Effector CD8-positive, alpha-beta T cell (primary cell): Measurements from ENCODE around the gene ATP8B4.
"Not testable (repeated sequence)": the region's sequence is repeated elsewhere in the genome, so short reads cannot be mapped to it uniquely, and the experiment has no call there.

Experiments used
- DNase-seq: peaks from one replicate; lab custom pipeline; 2025; lab: John Stamatoyannopoulos, UW

Gene ATP8B4

DNA sequence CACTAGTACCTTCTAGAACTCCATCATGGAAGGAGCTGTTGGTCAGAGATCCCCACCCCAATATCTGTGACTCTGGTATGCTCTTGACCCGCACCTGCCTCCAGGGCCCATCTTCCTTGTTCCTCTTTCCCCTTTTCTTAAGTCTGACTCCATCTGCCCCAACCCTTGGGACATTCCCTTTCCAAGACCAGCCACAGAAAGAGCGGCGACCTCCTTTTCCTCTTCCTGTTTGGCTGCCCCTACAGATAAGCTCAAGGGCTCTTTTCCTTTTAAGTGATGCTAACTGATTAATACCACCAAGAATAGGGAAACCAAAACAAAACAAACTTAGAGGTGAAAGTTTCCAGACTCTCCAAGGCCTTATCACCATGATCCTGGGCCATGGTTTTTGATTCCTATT, 21.9 kb upstream of the ATP8B4 start:
- DNase-seq: no peak

DNA sequence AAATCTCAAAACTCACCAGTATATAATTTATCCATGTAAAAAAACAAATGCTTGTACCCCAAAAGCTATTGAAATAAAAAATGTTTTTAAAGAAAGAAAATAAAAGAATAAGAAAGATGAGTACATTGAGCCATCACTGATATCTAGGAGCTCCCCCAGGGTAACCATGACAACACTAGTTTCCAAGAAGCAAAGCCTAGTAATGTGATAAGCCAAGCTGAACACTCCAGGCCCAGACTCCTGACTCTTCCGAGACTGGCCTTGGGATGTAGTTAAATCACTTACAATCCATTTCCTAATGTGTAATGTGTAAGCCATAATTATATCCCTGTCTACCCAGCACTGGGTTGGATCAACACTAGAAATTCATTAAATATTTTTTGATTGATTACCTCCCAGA, 21.1 kb upstream of the ATP8B4 start:
- DNase-seq: no peak

DNA sequence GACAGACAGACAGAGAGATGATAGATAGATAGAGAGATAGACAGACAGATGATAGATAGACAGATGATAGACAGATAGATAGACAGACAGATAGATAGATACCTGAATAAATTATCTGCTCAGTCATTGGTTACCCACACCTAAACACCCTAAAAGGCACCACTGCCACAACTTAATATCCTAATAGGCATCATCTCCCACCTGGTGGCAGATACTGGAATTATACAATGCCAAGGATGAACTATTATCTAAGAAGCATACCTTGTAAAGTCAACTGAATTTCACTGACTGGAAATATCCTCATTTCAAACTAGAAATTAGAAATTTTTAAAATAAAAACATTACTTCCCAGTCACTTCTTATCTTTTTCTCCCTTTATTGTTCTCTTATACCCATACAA, 19.4 kb upstream of the ATP8B4 start:
- no peak for DNase-seq

DNA sequence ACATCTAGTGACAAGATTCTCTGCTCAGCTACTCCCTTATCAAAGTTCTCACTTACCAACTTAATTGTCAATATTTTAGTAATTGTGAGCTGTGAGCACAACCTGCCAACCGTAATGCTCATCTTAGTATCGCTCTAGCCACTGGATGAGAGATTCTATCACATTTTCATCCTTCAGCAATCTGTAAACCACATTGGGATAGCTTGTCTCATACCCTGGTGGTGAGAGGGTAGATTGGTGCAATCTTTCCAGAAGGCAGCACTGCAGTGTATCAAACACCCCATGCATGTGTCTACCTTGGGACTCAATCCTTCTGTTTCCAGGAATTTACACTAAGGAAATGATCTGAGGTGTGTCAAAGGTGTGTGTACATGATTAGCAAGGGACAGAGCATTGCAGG, 18.9 kb upstream of the ATP8B4 start:
- no peak for DNase-seq

DNA sequence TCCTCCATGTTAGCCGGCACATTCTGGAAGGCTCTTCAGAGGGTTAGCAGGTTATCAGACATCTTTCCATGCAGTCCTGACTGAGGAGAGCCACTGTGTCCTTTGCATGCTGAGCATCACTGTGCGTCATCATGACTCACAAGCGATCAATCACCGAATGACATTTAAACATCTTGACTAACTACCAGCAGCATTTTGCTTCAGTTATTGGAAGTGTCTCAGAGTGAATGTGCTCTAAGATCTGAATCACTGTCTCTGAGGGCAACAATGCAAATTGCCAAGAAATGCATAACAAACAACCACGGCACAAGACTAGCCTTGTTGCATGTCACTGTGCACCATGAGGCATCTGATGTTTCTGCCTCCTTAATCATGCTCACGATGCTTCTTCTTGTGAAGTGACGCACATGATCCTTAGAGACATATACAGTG, 18.3 kb upstream of the ATP8B4 start:
- no peak for DNase-seq

DNA sequence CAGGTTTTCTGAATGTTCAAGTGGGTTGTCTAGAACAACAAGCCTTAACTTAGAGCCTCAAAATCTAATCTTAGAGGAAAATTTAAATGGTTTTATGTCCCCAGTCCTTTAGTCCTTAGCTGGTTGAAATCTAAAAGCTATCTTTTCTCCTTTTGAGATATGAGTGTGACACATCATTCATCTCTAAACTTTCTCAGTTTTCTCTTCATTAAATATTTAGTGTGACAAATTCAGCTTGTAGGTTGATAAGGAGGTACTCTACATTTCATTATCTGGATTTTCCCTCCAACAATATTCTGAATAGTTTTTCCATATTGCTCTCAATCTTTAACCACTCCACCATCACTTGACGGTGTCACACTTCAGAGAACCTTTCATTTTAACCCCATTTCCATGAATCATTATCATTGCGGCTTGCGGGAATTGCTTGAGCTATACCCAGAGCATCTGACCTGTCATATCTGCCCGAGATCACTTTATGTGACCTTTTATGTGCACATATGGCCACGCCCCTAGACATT, 16.1 kb upstream of the ATP8B4 start:
- no peak for DNase-seq

DNA sequence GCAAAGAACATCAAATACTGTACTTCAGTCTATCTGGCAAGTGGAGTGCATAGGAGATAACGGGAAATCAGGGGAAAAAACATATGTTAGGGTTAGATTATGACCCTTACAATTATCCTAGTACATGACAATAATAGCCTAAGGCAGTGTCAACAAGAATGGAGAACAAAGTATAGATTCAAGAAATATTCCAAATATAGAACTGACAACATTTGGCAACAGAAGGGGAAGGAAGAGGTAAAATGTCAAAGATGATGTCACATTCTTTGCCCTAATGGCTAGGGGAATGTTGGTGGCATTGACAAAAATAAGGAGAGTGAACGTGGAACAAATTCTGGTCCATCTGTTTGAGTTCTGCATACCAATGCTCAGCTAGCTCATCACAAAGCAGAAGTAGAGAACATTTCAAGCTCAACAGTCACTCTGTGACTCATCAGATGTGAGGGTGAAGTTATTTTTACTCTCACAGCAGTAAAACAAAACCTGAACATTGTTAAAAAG, 15.5 kb upstream of the ATP8B4 start:
- DNase-seq: no peak

DNA sequence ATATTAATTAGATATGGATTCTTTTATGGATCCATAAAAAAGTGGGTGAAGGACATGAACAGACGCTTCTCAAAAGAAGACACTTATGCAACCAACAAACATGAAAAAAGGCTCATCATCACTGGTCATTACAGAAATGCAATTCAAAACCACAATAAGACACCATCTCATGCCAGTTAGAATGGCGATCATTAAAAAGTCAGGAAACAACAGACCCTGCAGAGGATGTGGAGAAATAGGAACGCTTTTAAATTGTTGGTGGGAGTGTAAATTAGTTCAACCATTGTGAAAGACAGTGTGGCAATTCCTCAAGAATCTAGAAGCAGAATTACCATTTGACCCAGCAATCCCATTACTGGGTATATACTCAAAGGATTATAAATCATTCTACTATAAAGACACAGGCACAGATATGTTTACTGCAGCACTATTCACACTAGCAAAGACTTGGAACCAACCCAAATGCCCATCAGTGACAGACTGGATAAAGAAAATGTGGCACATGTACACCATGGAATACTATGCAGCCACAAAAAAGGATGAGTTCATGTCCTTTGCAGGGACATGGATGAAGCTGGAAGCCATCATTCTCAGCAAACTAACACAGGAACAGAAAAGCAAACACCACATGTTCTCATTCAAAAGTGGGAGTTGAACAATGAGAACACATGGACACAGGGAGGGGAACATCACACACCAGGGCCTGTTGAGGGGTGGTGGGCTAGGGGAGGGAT, 13.4 kb upstream of the ATP8B4 start:
- not testable (repeated sequence) for DNase-seq

DNA sequence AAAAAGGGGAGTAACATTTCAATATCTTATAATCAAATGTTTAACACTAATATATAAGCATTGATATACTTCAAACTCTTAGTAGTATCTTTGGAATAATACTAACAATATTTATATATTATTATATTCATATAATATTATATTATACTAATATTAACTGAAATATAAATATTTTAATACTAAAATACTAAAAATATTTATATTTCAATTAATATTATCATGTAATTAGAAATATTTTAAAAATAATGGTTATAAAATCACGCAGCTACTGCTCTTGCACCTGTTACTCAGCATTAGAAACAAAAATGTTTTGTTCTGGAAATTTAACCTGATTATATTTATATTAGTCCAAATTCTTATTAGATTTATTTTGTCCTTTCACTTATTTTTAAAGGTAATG, 12.6 kb upstream of the ATP8B4 start:
- no peak for DNase-seq

DNA sequence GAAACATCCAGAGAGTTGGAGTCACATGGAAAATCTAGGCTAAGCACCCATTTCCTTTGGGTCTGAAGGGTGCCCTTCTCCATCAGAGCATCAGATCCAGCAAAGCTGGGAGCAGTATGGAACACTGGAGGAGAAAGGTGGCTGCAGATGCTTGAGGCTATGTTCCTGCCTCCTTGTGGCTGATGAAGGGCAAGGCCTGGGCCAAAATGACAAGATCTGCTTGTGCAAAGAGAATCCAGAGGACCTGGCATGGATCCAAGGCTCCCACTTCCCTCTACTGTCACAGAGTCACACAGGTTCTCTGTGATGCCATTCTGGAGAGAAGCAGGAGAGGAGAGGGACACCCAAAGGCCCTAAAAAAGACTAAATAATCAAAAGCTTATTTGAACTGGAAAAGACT, 9.2 kb upstream of the ATP8B4 start:
- no peak for DNase-seq

DNA sequence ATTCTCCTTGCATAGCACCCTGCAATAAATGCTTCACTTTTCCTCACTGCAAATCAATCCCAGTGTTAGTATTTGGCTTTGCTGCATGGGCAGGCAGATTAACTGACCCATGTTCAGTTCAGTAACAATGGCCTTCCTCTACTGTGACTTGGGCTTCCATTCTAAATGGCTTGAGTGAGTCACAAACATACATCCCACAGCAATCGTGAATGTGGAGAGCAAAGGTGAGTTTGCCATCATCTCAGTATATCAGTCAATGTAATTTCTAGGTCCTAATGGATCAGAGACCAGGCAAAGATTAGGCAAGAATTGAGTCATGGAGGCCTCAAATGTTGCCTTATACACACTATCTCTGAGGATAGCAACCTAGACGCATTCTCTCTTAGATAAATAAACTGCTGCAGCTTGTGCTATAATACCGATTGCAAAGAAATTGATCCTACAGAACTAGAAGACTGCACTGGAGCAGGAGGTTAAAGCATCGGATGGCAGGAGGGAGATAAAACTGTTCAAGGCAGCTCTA, 8.3 kb upstream of the ATP8B4 start:
- DNase-seq: no peak

DNA sequence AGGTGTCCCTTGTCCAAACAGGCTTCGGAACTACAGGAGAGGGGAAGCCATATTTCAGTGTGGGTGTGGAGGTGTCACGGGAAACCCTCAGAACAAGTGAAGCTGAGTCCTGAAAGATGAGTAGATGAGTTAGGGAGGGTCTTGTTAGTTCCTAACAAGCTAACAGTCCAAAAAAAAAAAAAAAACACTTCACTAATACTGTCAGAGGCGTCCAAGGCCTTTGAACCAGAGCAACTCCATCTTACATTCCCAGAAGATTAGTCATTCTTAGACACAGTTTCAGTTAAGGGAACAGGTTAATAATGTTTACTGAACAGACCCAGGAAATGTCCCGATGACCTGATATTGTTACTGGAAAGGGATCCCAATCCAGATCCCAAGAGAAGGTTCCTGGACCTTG, 7.0 kb upstream of the ATP8B4 start:
- DNase-seq: no peak

DNA sequence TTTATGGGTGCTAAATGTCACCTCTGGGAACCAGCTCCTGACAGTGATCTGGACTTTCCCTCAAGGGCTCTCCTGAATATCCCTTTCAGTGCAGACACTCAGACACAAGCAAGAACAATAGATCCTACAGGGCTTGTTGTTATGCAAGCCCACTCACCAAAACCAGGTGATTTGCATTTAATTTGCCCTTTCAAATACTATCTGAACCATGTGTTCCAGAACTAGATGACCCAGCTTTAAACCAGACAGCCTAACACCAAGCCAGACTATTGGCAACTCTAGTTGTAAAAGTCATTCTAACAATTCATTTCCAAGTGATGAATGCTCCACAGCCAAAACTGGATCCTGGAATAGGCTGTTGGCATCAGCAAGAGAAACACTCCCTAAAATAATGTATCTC, 5.6 kb upstream of the ATP8B4 start:
- DNase-seq: no peak

DNA sequence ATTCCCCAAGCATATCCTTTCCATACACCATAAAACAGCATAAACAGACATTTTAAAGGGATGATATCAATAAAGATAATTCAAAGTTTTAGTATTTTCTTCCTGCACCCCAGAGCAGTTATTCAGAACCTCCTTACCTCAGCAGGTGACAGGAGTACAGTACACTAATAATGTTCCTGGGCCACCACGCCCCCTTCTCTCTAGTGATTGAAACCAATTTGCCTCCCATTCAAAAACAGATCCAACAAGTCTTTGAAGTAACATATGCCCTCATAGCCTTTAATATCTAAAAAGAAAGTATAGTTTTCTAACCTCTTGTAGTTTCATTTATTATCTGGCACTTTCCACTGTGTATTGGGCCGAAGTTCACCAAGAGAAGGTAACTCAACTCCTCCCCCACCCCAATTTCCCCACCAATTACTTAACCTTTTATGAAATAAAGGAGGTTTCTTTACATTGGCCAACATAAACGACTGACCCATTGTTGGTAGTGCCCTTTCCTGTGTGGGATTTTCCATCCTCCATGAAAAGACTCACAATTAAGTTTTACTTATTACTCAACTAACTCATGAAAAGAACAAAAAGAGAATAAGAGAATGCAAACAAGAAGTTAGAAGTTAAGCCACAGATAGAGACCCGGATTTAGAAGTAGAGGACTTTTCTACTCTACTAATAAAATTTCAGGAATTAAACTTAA, 5.0 kb upstream of the ATP8B4 start:
- no peak for DNase-seq

DNA sequence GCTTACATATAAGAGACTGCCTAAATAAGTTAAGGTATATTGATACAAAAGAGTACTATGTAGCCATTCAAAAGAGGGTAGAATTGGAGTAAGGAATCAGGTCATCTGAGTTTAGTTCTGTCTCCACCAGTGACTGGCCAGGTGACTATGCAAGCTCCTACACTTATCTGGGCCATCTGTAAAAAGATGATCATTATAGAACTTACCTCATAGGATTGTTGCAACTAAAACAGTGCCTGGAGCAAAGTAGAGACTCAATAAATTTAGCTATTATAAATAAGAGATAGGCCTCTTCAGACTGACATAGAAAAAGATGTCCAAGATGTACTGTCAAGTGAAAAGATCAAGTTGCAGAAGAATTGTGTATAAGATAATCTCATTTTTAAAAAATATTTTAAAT, 1.7 kb upstream of the ATP8B4 start:
- DNase-seq: no peak

DNA sequence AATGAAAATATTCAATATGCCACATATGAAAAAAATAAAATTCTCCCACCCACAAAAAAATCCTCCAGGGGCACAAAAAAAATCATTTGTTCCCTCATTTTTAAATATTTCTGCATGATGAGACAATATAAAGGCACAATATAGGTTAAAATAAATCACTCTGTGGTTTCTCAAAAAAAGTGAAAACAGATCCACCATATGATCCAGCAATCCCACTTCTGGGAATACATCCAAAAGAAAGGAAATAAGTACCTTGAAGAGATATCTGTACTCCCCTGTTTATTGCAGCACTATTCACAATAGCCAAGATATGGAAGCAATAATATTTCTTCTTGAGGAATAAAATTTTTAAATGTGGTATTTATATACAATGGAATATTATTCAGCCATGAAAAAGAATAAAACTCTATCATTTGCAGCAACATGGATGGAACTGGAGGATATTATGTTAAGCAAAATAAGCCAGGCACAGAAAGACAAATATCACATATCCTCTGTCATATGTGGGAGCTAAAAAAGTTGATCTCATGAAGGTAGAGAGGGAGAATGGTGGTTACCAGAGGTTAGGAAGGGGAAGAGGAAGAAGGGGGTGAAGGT, 1.5 kb downstream of the ATP8B4 start:
- no peak for DNase-seq

DNA sequence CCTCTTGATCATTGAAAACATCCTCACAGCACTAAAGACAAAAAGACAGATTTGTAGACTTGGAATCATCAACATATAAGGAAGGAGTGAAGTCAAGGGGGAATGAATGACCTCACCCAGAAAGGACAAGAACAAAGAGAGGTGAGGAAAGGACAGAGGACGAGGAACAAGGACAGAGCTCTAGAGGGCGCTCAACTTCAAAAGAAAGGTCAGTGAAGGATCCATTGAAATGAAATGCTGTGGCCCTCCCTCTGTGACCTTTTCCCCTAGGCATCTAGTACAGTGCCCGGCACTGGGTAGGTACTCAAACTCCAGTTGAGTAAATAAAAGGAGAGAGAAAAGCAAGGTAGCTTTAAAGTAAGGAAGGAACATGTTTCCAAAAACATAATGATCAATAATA, 2.6 kb downstream of the ATP8B4 start:
- no peak for DNase-seq

DNA sequence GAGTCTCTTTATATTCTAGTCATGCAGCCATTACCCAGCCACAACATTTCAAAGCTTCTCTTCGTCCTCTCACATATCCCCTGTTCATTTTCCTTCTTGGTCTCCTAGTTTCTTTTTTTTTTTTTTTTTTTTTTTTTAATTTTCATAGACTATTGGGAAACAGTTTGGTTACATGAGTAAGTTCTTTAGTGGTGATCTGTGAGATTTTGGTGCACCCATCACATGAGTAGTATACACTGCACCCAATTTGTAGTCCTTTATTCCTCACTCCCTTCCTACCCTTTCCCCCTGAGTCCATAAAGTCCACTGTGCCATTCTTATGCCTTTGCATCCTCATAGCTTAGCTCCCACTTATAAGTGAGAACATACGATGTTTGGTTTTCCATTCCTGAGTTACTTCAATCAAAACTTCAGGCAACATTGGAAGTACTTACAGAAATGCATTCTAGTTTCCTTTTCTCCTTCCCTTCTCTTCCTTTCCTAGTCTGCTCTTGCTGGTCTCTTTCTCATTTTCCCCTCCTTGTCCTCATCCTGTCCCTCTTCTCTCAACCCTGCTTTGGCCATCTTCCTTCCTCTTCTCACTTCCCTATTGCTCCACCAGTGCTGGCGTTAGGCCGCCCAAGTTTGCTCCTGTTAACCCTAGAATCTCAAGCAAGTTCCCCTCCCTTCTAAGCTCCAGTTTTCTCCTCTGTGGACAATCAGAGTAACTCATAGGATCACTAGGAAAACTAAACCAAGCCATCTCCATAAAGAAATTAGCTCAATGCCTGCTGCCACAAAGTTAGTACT, 4.8 kb downstream of the ATP8B4 start:
- no peak for DNase-seq

DNA sequence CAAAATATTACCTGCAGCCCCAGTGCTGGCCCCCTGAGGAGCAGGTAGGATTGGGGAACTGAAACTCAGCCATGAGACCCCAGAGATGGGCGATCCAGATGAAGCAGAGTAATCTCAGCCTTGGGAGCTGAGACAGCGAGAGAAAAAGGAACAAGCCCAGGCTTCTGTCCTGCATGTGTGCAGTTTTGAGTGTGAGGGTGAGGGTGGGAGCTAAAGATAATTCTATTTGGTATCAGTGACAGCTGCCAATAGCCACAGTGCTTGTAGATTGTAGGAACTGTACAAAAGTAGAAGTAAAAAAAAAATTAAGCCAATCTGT, 5.9 kb downstream of the ATP8B4 start:
- DNase-seq: no peak

DNA sequence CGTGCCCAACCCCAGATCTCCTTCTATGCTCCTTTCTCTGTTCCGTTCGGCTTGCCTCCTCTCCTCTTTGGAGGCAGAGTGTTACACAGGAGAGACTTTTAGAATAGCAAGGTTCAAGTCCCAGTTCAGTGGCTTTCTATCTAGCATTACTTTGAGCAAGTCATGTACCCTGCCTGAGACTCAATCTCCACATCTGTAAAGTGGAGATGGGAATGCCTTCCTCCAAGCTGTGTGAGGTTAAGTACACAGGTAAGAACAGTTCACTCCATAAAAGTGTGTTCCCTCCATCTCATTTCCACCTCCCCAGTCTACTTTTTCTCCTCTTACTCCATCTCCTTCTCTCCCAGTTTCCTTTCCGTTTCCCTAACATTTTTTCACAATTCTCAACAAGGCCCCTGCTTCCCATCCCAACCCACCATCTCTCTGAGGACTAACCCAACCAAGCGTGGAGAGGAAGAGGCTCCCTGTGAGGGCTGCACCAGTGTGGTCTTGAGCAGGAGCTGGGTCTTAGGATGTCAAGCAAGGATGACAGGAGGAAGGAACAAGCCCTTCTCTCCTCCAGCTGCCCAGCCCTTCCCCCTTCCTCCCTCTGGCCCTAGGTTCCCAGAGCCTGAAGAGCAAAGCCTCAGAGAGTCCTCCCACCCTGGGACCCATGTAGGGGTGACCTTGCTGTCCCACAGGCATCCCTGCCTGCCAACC, 6.4 kb downstream of the ATP8B4 start:
- no peak for DNase-seq

DNA sequence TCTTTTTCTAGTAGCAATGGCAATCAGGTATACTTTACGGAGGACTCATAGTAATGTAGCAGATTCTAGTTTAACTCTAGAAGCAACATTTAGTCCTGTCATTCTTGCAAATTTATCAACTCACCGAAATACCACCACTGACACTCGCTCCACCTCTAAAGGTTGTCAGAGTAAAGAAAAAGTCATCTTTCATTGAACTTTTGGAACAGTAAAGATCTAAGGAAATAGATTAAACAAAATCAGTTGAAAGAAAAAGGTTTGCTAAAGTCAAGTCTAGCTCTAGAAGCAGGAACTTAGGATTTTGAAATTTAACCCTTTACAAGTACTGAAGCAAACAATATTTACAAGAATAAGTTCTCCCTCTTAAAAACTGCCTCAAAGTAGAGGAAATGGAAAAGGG, 8.7 kb downstream of the ATP8B4 start:
- no peak for DNase-seq
